ENCODE data around the gene KCNMA1. TPM values are rescaled to one million over a fixed set of nuclear protein-coding genes. Genes with fewer than 3 reads are reported as not detected.

Gene KCNMA1
- total RNA-seq, 2 donors from 2014 or later, result 0.48 to 0.56 TPM

DNA sequence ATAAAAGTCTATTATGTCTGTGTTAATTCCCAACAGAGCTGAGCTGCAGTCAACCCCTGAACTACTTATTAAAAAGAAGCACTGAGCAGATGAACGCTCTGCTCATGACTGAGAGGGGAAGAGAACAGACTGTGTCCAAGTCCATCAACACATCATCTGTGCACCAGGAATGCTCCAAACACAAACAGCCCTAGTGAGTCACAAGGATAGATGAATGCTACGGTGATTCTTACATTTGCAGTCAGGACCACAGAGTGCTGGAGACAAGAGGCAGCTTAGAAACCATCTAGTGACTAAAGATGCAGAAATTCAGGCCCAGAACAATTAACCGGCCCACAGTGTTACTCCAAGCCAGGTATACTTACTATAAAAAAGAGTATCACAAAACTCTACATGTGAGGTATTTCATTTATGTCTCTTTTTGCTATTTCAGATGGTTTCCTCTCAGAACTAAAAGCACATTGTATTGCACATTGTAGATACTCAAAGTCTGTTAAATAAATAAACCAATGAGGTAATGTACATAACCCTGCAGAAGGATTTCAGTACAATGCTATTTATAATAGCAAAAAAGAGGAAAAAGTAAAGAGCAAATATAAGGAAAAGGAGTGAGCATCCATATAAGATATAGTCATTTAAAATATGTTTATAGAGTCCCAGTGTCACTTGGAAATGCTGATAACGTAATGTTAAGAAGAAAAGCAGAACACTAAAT, 159.2 kb downstream of the KCNMA1 start:
- no peak overlapping the region for H3K4me3 Mint-ChIP-seq
- ATAC-seq (replicated peaks), result no peak
- H3K9me3 Mint-ChIP-seq, result no peaks in the 10 kb centered on the region
- H3K36me3 Mint-ChIP-seq (ENCODE audit: low read depth), result no peaks in the 10 kb centered on the region
- no peaks in the 10 kb centered on the region for H3K4me1 Mint-ChIP-seq
- peaks cover 1% of the 10 kb centered on the region for H3K27me3 Mint-ChIP-seq
- no peak overlapping the region for H3K27ac Mint-ChIP-seq

DNA sequence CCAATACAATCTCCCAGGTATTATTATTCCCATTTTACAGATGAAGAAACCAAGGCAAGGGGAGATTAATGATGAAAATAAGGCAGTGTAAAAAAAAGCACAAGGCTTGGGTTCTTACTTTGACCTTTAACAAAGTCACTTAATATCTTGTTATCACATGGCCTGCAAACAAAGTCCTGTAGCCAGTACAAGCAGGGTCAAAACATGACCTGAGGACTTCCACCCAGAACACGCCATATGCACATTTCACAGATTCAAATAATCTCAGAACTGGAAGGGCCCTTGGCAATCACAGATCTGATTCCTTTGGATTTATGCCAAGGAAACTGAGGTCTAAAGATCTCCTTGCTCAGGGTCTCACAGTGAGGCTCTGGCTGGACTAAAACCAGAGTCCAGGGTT, 162.1 kb downstream of the KCNMA1 start:
- no peaks in the 10 kb centered on the region for H3K4me1 Mint-ChIP-seq
- H3K4me3 Mint-ChIP-seq, result no peak overlapping the region
- H3K27ac Mint-ChIP-seq, result no peak overlapping the region
- no peaks in the 10 kb centered on the region for H3K9me3 Mint-ChIP-seq
- no peaks in the 10 kb centered on the region for H3K36me3 Mint-ChIP-seq (ENCODE audit: low read depth)
- ATAC-seq (replicated peaks), result no peak
- no peaks in the 10 kb centered on the region for H3K27me3 Mint-ChIP-seq

DNA sequence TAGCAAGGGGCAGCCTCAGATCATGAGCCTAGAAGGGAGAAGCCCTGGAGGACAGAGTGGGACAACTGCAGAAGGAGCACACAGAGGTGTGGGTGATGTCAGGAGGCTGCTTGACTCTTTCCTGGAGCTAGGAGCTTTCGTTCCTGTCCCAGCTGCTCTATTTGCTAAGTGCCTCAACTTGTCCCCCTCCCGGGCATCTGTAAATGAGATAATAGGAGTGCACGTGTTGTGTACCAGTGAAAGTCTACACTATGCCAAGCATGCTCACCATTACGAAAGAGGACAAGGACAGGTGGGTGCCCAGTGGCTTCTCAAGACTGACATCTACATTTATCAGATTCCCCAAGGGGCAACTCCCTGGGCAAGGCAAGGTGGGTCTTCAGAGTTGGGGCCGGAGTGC, 162.7 kb downstream of the KCNMA1 start:
- Mint-ChIP-seq H3K4me3 (no peak overlapping the region), H3K4me1 (no peaks in the 10 kb centered on the region), H3K9me3 (no peaks in the 10 kb centered on the region), H3K27ac (no peak overlapping the region), H3K36me3 (ENCODE audit: low read depth) (no peaks in the 10 kb centered on the region), H3K27me3 (no peaks in the 10 kb centered on the region)
- ATAC-seq (replicated peaks), result no peak

DNA sequence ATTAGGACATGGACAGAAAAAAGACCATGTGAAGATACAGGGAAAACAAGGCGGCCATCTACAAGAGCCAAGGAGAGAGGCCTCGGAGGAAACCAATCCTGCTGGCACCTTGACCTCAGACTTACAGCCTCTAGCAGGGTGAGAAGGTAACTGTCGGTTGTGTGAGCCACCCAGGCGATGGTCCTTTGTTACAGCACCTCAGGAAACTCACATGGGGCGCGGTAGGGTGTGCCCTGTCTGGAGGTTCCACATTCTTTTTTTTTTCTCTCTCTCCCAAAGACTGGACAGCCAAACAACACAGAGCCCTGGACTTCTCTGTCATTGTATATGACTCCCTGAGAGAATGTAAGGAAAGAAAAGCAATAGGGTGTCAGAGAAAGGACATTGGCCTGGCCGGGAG, 163.2 kb downstream of the KCNMA1 start:
- Mint-ChIP-seq H3K4me1 (no peaks in the 10 kb centered on the region), H3K27ac (no peak overlapping the region), H3K27me3 (no peaks in the 10 kb centered on the region), H3K36me3 (ENCODE audit: low read depth) (no peaks in the 10 kb centered on the region), H3K4me3 (no peak overlapping the region), H3K9me3 (no peaks in the 10 kb centered on the region)
- ATAC-seq (replicated peaks), result no peak

GRCh38 chr10:77472146-77472545, 165.5 kb downstream of the KCNMA1 start:
- no peak for ATAC-seq (replicated peaks)
- Mint-ChIP-seq H3K9me3 (no peaks in the 10 kb centered on the region), H3K27me3 (no peaks in the 10 kb centered on the region), H3K36me3 (ENCODE audit: low read depth) (no peaks in the 10 kb centered on the region), H3K27ac (no peak overlapping the region), H3K4me1 (no peaks in the 10 kb centered on the region), H3K4me3 (no peak overlapping the region)

GRCh38 chr10:77471069-77471536, 166.5 kb downstream of the KCNMA1 start:
- Mint-ChIP-seq H3K4me3 (no peak overlapping the region), H3K4me1 (no peaks in the 10 kb centered on the region), H3K27me3 (no peaks in the 10 kb centered on the region), H3K9me3 (no peaks in the 10 kb centered on the region), H3K36me3 (ENCODE audit: low read depth) (no peaks in the 10 kb centered on the region), H3K27ac (no peak overlapping the region)
- ATAC-seq (replicated peaks), result no peak

- Mint-ChIP-seq H3K9me3 (no peaks in the 10 kb centered on the region), H3K27me3 (no peaks in the 10 kb centered on the region), H3K4me1 (no peaks in the 10 kb centered on the region), H3K4me3 (no peak overlapping the region), H3K27ac (no peak overlapping the region), H3K36me3 (ENCODE audit: low read depth) (no peaks in the 10 kb centered on the region)
- ATAC-seq (replicated peaks), result no peak
Observed at GRCh38 chr10:77467422-77467963, 170.1 kb downstream of the KCNMA1 start.

- Mint-ChIP-seq H3K36me3 (ENCODE audit: low read depth) (no peaks in the 10 kb centered on the region), H3K4me1 (no peaks in the 10 kb centered on the region), H3K9me3 (no peaks in the 10 kb centered on the region), H3K27ac (no peak overlapping the region), H3K27me3 (peaks cover 5% of the 10 kb centered on the region), H3K4me3 (no peak overlapping the region)
- no peak for ATAC-seq (replicated peaks)
Observed at GRCh38 chr10:77463967-77464745, 173.5 kb downstream of the KCNMA1 start.

- Mint-ChIP-seq H3K27me3 (peaks cover 10% of the 10 kb centered on the region), H3K36me3 (ENCODE audit: low read depth) (no peaks in the 10 kb centered on the region), H3K27ac (no peak overlapping the region), H3K4me3 (no peak overlapping the region), H3K9me3 (no peaks in the 10 kb centered on the region), H3K4me1 (no peaks in the 10 kb centered on the region)
- no peak for ATAC-seq (replicated peaks)
Observed at GRCh38 chr10:77463499-77463898, 174.1 kb downstream of the KCNMA1 start.

- ATAC-seq (replicated peaks), result no peak
- Mint-ChIP-seq H3K9me3 (no peaks in the 10 kb centered on the region), H3K36me3 (ENCODE audit: low read depth) (no peaks in the 10 kb centered on the region)
Observed at GRCh38 chr10:77461636-77462296, 175.8 kb downstream of the KCNMA1 start.

GRCh38 chr10:77459905-77460304, 177.7 kb downstream of the KCNMA1 start:
- no peak overlapping the region for H3K4me3 Mint-ChIP-seq
- no peaks in the 10 kb centered on the region for H3K4me1 Mint-ChIP-seq
- H3K9me3 Mint-ChIP-seq, result no peaks in the 10 kb centered on the region
- no peak overlapping the region for H3K27ac Mint-ChIP-seq
- ATAC-seq (replicated peaks), result no peak
- H3K36me3 Mint-ChIP-seq (ENCODE audit: low read depth), result no peaks in the 10 kb centered on the region
- peaks cover 21% of the 10 kb centered on the region for H3K27me3 Mint-ChIP-seq

More at GRCh38 chr10:77461636-77462296, 175.8 kb downstream of the KCNMA1 start:
- Mint-ChIP-seq H3K4me1 (no peaks in the 10 kb centered on the region), H3K27ac (no peak overlapping the region), H3K27me3 (peaks cover 14% of the 10 kb centered on the region), H3K4me3 (no peak overlapping the region)

DNA sequence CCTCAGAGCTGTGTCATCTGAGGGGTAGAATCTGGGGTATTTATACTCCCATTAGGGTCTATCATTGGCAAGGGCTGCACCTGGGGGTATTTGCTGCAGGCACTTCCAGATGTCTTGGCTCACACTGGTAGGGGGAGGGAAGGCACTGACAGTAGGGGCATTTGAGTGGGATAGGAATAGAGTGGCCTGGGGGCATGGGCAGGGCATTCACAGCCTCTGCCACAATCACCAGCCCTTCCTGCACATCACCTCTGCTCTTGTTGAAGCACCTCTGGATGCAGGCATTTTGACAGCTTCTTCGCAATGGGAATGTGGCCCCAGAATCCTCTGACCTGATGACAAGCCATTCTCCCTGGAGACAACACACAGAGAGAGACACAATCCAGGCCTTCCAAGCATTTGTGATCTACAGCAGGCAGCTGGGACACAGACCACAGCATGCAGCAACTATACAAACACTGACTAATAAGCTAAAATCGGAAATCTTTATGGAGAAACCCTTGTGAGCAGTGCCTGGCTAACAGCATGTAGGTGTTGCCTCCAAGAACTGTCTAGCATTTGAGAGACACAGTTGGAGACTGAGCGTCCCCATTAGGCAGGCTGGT, 178.5 kb downstream of the KCNMA1 start:
- Mint-ChIP-seq H3K4me1 (no peaks in the 10 kb centered on the region), H3K27ac (no peak overlapping the region), H3K27me3 (peaks cover 22% of the 10 kb centered on the region), H3K4me3 (no peak overlapping the region), H3K9me3 (no peaks in the 10 kb centered on the region), H3K36me3 (ENCODE audit: low read depth) (no peaks in the 10 kb centered on the region)
- no peak for ATAC-seq (replicated peaks)

DNA sequence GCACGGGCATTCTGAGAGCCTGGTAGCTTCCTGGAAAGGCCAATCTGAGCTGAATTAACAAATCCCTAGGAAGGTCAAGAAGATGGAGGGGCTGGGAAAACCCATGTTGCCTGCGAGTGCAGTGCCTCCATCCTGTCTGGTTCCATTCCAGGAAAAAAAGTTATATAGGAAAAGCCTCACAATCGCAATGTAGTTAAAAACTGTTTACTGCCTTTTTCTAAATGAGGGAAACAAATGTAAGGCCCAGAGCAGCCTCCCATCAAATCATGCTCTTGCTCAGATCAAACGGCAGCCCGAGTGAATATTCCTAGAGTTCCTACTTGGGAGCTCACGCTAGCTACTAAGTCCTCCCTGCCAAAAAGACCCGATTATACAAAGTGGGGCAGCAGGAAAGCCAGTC, 179.9 kb downstream of the KCNMA1 start:
- Mint-ChIP-seq H3K27me3 (peaks cover 22% of the 10 kb centered on the region), H3K4me1 (no peaks in the 10 kb centered on the region), H3K4me3 (no peak overlapping the region), H3K9me3 (no peaks in the 10 kb centered on the region), H3K27ac (no peak overlapping the region), H3K36me3 (ENCODE audit: low read depth) (no peaks in the 10 kb centered on the region)
- no peak for ATAC-seq (replicated peaks)

DNA sequence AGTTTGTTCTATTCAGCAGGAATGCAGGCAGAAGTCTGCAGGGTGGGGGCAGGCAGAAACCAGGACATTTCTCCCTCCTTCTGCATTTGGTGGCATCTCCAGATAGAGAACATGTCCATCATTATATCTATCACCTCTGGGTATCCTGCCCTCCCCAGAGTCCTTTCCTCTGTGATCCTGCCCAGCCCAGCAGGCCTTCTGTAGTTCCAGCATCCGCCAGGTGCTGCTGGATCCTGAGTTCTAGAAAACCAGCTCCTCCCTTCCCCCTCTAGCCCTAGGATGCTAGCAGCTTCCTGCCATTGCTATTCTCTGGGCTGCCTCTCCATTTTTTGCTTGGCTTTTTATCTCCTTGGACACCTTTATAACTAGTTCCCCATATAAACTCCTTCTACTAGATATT, 180.3 kb downstream of the KCNMA1 start:
- Mint-ChIP-seq H3K27me3 (peaks cover 22% of the 10 kb centered on the region), H3K36me3 (ENCODE audit: low read depth) (no peaks in the 10 kb centered on the region), H3K9me3 (no peaks in the 10 kb centered on the region), H3K27ac (no peak overlapping the region), H3K4me3 (no peak overlapping the region), H3K4me1 (no peaks in the 10 kb centered on the region)
- no peak for ATAC-seq (replicated peaks)

Data from activated T-helper 17 cell treated with anti-CD3 and anti-CD28 coated beads, Interleukin-2, amount 50 U/mL, for 72 hours (primary cell).